IMR-90 (cell line): ENCODE measurements around the gene IL4R. TPM values are rescaled to one million over a fixed set of nuclear protein-coding genes. Genes with fewer than 3 reads are reported as not detected.
A peak's percentile ranks its signal among the peaks of the same experiment; 100 is the strongest.

Experiments used
- ATAC-seq: fragments of 200-7000 bp; cut with Tn5 transposase; 2 replicates; pipeline ENCODE4 v1.9.1; 2020; ENCODE audit warnings: low read depth, mild to moderate bottlenecking, moderate library complexity
- BruUV-seq: library from RNA; stranded (reverse); fragments of 400-500 nt; replicated peaks from 2 replicates; lab custom pipeline; 2021; lab: Mats Ljungman, UMichigan
- CTCF ChIA-PET: fragments of 300-600 bp; formaldehyde crosslinking; extraction: SDS; loops from one replicate; lab custom pipeline; 2021; ENCODE audit warnings: antibody characterized with exemption; lab: Yijun Ruan, JAX
- POLR2A ChIA-PET: fragments of 300-600 bp; sonication (Branson Sonifier 250); formaldehyde crosslinking; loops from one replicate; lab custom pipeline; 2022; ENCODE audit warnings: antibody characterized with exemption; ENCODE audit not compliant: unreplicated experiment; lab: Charles Lee
- DNase-seq: peaks from one replicate; pipeline ENCODE4 v3.0.0; 2013
- H2AFZ ChIP-seq: replicated peaks from 2 replicates; pipeline ENCODE3; 2013; ENCODE audit warnings: low read length, mild to moderate bottlenecking; ENCODE audit not compliant: poor library complexity
- H2AK5ac ChIP-seq: 2 replicates; pipeline ENCODE4 v1.6.1; 2013; ENCODE audit warnings: low read depth, low read length, inconsistent platforms
- H2AK9ac ChIP-seq: replicated peaks from 2 replicates; pipeline ENCODE3; 2013; ENCODE audit warnings: mild to moderate bottlenecking, low read depth, low read length, moderate library complexity; ENCODE audit not compliant: poor library complexity
- H2BK120ac ChIP-seq: 2 replicates; pipeline ENCODE4 v1.6.1; 2013; ENCODE audit warnings: low read depth, low read length, inconsistent platforms
- H2BK15ac ChIP-seq: 3 replicates; pipeline ENCODE4 v1.6.1; 2013; ENCODE audit warnings: low read depth, low read length, inconsistent platforms
- H2BK20ac ChIP-seq: 2 replicates; pipeline ENCODE4 v1.6.1; 2013; ENCODE audit warnings: low read depth, mild to moderate bottlenecking, inconsistent platforms, low read length, moderate library complexity
- H2BK5ac ChIP-seq: 2 replicates; pipeline ENCODE4 v1.6.1; 2013; ENCODE audit warnings: mild to moderate bottlenecking, low read depth, low read length, inconsistent platforms; ENCODE audit not compliant: poor library complexity, severe bottlenecking
- H3K14ac ChIP-seq: replicated peaks from 2 replicates; pipeline ENCODE4 v1.6.1; 2013; ENCODE audit warnings: low read depth, low read length, inconsistent platforms
- H3K18ac ChIP-seq: 2 replicates; pipeline ENCODE4 v1.6.1; 2013; ENCODE audit warnings: low read depth, low read length, control low read depth
- H3K23ac ChIP-seq: 2 replicates; pipeline ENCODE4 v1.6.1; 2013; ENCODE audit warnings: low read depth, low read length, inconsistent platforms
- H3K27ac ChIP-seq: 2 replicates; pipeline ENCODE4 v1.5.1; 2013; ENCODE audit warnings: mild to moderate bottlenecking, control low read depth, low read length; ENCODE audit not compliant: insufficient read depth
- H3K27me3 ChIP-seq: 2 replicates; pipeline ENCODE4 v1.6.1; 2013; ENCODE audit warnings: low read length; ENCODE audit not compliant: control insufficient read depth, insufficient read depth
- H3K36me3 ChIP-seq: 2 replicates; pipeline ENCODE4 v1.6.1; 2013; ENCODE audit warnings: low read length, mixed read lengths; ENCODE audit not compliant: control insufficient read depth, insufficient read depth
- H3K4ac ChIP-seq: 2 replicates; pipeline ENCODE4 v1.6.1; 2013; ENCODE audit warnings: low read depth, low read length, inconsistent platforms
- H3K4me1 ChIP-seq: 2 replicates; pipeline ENCODE4 v1.6.1; 2013; ENCODE audit warnings: low read length, mixed read lengths; ENCODE audit not compliant: control insufficient read depth, insufficient read depth
- H3K4me2 ChIP-seq: 2 replicates; pipeline ENCODE4 v1.6.1; 2013; ENCODE audit warnings: low read depth, mild to moderate bottlenecking, control low read depth, low read length, moderate library complexity
- H3K4me3 ChIP-seq: 2 replicates; pipeline ENCODE4 v1.5.1; 2013; ENCODE audit warnings: low read depth, mild to moderate bottlenecking, control low read depth, low read length, moderate library complexity; ENCODE audit not compliant: insufficient read depth
- H3K56ac ChIP-seq: 2 replicates; pipeline ENCODE4 v1.6.1; 2013; ENCODE audit warnings: low read length, inconsistent platforms; ENCODE audit not compliant: insufficient read depth; ENCODE audit errors: extremely low read depth
- H3K79me1 ChIP-seq, 2 experiments: 2 replicates each; pipeline ENCODE4 v1.6.1; 2013; ENCODE audit warnings: low read length in 2 of 2, inconsistent platforms in 1 of 2, low read depth in 1 of 2
- H3K9ac ChIP-seq: 2 replicates; pipeline ENCODE4 v1.6.1; 2013; ENCODE audit warnings: low read depth, low read length, control low read depth
- H3K9me1 ChIP-seq: 2 replicates; pipeline ENCODE4 v1.6.1; 2013; ENCODE audit warnings: low read length, inconsistent platforms; ENCODE audit not compliant: insufficient read depth
- H3K9me3 ChIP-seq: 2 replicates; pipeline ENCODE4 v1.6.1; 2013; ENCODE audit warnings: low read length; ENCODE audit not compliant: control insufficient read depth, insufficient read depth
- H4K20me1 ChIP-seq: 2 replicates; pipeline ENCODE4 v1.6.1; 2013; ENCODE audit warnings: low read length, inconsistent platforms; ENCODE audit not compliant: insufficient read depth
- H4K5ac ChIP-seq: 2 replicates; pipeline ENCODE4 v1.6.1; 2013; ENCODE audit warnings: mild to moderate bottlenecking, low read depth, low read length, control low read depth
- H4K8ac ChIP-seq, 2 experiments: 2 replicates each; pipeline ENCODE4 v1.6.1; 2013; ENCODE audit warnings: low read depth in 2 of 2, low read length in 2 of 2, control low read depth in 1 of 2, inconsistent platforms in 1 of 2
- H4K91ac ChIP-seq: 2 replicates; pipeline ENCODE4 v1.6.1; 2013; ENCODE audit warnings: low read depth, low read length, inconsistent platforms; ENCODE audit not compliant: insufficient read depth
- CHD1 ChIP-seq: IDR thresholded peaks from 2 replicates; pipeline ENCODE4 v1.6.1; 2012; ENCODE audit warnings: low read depth, low read length, improper control_type of control experiment
- FOS ChIP-seq: fragments of 150-350 bp; IDR thresholded peaks from 2 replicates; pipeline ENCODE4 v1.6.1; 2016; ENCODE audit warnings: low read depth, low read length
- POLR2A ChIP-seq: IDR thresholded peaks from 2 replicates; pipeline ENCODE4 v1.6.1; 2012; ENCODE audit warnings: mild to moderate bottlenecking, low read depth, low read length
- RCOR1 ChIP-seq: IDR thresholded peaks from 2 replicates; pipeline ENCODE4 v1.6.1; 2012; ENCODE audit warnings: mild to moderate bottlenecking, low read length, improper control_type of control experiment; ENCODE audit not compliant: insufficient replicate concordance
- WGBS, 2 experiments: methylation state at CpG; one replicate each; pipeline versions ENCODE4 v1.1.5 to v1.1.7; 2013; ENCODE audit warnings: missing lambda C conversion rate in 2 of 2; ENCODE audit not compliant: insufficient read length in 1 of 2; ENCODE audit errors: extremely low coverage in 2 of 2; 5-methylcytosine and 5-hydroxymethylcytosine counted together
- dilution Hi-C: fragments of 300-500 bp; cut with HindIII; formaldehyde crosslinking; loops from one replicate; pipeline ENCODE4 v1.14.3; 2018; ENCODE audit warnings: low sequenced_read_pairs; ENCODE audit not compliant: unreplicated experiment
- in situ Hi-C: fragments of 300-500 bp; cut with MboI; formaldehyde crosslinking; loops from 3 replicates; pipeline ENCODE4 v1.14.3; 2019; ENCODE audit warnings: low sequenced_read_pairs, inconsistent platforms, mixed read lengths
- intact Hi-C: fragments of 100-400 bp; cut with micrococcal nuclease; formaldehyde crosslinking; loops from 2 replicates; pipeline ENCODE4 v1.10.0; 2022
- polyA plus RNA-seq, 3 experiments: library from polyadenylated mRNA; depleted of rRNA; stranded (reverse); fragments of >200 nt; gene quantifications; 2 replicates each; pipeline ENCODE4 v1.2.3, GENCODE V29; 2012; ENCODE audit warnings: low replicate concordance in 1 of 3
- total RNA-seq: library from RNA; depleted of rRNA; stranded (reverse); fragments of >200 nt; gene quantifications from 2 replicates; pipeline ENCODE4 v1.2.3, GENCODE V29; 2012
- TF ChIP-seq, protein P1 (sequence below): fragments of 150-350 bp; IDR thresholded peaks from 2 replicates; pipeline ENCODE4 v1.6.1; 2016; ENCODE audit warnings: low read depth, mild to moderate bottlenecking, low read length, moderate library complexity, borderline replicate concordance
- TF ChIP-seq, protein P2 (sequence below): fragments of 150-350 bp; IDR thresholded peaks from 2 replicates; pipeline ENCODE4 v1.6.1; 2017; ENCODE audit warnings: mild to moderate bottlenecking, antibody characterized with exemption, low read length, low read depth

Gene IL4R
- total and polyA plus RNA-seq, 2 of the 4 experiments (the other 2 are of a cell fraction): 6.3 to 18.7 TPM

DNA sequence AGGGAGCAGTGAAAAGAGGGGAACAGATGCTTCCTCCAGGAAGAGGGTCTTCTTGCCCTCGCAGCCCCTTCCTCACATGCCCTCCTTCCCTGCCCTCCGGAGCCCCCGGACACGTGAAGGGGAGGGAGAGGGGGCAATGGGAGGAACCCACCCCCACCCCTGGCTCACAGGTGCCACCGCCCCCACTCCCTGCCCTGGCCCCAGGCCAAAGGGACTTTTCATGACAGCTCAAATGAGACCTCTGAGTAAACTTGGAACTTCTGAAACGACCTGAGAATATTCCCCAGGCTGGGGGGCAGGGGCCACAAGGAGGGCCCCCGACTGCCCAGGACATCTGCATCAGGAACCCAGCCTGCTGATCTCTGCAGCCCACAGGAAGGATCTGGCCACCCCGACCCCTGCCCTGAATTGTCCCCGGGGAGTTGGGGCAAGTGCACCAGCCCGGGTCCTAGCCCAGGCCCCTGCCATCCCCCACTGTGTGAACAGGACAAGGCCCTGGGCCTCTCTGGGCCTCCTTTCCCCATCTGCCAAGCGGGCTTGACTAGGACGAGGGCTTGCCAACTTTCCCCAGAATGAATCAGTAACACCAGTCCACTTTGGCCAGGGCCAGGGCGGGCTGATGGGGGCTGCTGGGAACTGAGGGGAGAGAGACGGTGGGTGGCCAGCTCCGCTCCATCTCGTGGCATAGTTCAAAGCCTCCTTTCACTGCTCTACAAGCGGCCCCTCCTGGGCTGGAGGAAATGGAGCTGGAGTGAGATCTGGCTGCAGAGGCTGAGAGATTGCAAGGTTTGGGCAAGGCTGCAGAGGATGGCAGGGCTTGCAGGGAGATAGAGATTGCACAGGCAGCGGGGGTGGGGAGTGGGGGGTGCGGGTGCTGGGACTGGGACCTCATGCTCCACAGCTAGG, 92.0 kb downstream of the IL4R start (continued):
- TF ChIP-seq, protein P1, sequence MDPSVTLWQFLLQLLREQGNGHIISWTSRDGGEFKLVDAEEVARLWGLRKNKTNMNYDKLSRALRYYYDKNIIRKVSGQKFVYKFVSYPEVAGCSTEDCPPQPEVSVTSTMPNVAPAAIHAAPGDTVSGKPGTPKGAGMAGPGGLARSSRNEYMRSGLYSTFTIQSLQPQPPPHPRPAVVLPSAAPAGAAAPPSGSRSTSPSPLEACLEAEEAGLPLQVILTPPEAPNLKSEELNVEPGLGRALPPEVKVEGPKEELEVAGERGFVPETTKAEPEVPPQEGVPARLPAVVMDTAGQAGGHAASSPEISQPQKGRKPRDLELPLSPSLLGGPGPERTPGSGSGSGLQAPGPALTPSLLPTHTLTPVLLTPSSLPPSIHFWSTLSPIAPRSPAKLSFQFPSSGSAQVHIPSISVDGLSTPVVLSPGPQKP: no peak
- no peak for TF ChIP-seq POLR2A

DNA sequence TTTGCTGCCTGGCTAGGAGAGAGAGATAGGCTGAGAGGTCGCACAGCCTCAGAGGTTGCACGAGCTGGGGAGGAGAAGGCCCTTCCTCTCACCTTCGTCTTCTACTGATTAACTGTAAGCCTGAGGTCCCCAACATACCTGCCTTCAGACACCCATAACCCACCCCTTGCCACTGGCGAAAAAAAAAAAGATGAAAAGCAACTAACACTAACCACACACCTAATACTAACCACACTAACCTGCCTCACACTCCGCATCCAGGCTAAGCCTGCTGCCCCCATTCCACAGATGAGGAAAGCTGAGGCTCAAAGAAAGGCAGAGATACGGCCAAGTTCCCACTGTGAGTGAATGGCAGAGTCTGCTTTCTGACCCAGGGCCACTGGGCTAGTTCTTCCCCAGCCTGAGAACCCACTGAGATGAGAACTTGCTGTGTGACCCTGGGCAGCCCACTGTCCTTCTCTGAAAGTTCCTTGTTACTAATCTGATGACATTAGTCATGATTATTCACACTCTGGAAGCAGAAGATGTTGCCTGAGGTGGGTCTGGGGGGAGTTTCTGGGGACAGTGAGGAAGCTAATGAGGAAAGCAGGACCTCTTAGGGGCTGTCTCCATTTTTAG, 92.8 kb downstream of the IL4R start:
- no peak for TF ChIP-seq RCOR1
- TF ChIP-seq CHD1: no peak
- TF ChIP-seq, protein P2, sequence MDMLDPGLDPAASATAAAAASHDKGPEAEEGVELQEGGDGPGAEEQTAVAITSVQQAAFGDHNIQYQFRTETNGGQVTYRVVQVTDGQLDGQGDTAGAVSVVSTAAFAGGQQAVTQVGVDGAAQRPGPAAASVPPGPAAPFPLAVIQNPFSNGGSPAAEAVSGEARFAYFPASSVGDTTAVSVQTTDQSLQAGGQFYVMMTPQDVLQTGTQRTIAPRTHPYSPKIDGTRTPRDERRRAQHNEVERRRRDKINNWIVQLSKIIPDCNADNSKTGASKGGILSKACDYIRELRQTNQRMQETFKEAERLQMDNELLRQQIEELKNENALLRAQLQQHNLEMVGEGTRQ: no peak
- no peak for TF ChIP-seq FOS
- H3K27me3 ChIP-seq: no peaks in the 10 kb centered on the region
- no peak overlapping the region for H2BK5ac ChIP-seq
- H3K4me1 ChIP-seq: peaks cover 18% of the 10 kb centered on the region
- 100% methylated on average over 1 of the region's 6 CpGs; no CpG with 5 or more reads in 1 of the 2 experiments for WGBS, 2 experiments
- no peak overlapping the region for H3K56ac ChIP-seq
- peaks cover 6 to 25% of the 10 kb centered on the region in 2 experiments; a peak in 2 of 4 replicates for H3K79me1 ChIP-seq
- no peak overlapping the region for H4K5ac ChIP-seq
- peak overlapping the region; percentile 20; the same call in 1 of the 2 replicates for H3K4ac ChIP-seq
- ChIA-PET CTCF (no interaction called here), POLR2A (no interaction called here)
- dilution Hi-C loops (no loop called here), intact Hi-C loops (no loop called here), in situ Hi-C loops (no loop called here)
- H3K4me3 ChIP-seq: no peak overlapping the region
- peak overlapping the region; percentile 86; the same call in 1 of the 2 replicates for H2BK20ac ChIP-seq
- no peak overlapping the region for H3K27ac ChIP-seq
- peak overlapping the region; percentile 1 for H2AK9ac ChIP-seq
- no TSS peak for BruUV-seq
- H3K9me3 ChIP-seq: no peaks in the 10 kb centered on the region
- H4K91ac ChIP-seq: no peak overlapping the region
- peak overlapping the region; percentile 30; the same call in 1 of the 2 replicates for H2AK5ac ChIP-seq
- ATAC-seq (no peak), DNase-seq (no peak)
- H4K8ac ChIP-seq: no peak overlapping the region
- peak overlapping the region; percentile 83; the same call in 1 of the 2 replicates for H2BK120ac ChIP-seq
- no peaks in the 10 kb centered on the region for H4K20me1 ChIP-seq
- no peak overlapping the region for H2AFZ ChIP-seq
- peak overlapping the region; percentile 10; the same call in 1 of the 3 replicates for H2BK15ac ChIP-seq
- no peak overlapping the region for H3K18ac ChIP-seq
- H3K23ac ChIP-seq: 0 out of 2 replicates have a peak overlapping the region, but pooled peaks have one; percentile 50
- H3K36me3 ChIP-seq: no peaks in the 10 kb centered on the region
- peaks cover 21% of the 10 kb centered on the region for H3K9me1 ChIP-seq
- no peak overlapping the region for H3K4me2 ChIP-seq
- H3K14ac ChIP-seq: no peak overlapping the region
- no peak overlapping the region for H3K9ac ChIP-seq
